Measurements from ENCODE around the gene ATP5ME. TPM values are rescaled to one million over a fixed set of nuclear protein-coding genes. Genes with fewer than 3 reads are reported as not detected.

ATP5ME gene
- total RNA-seq, 1 donor from 2014 or later: 95.1 TPM

GRCh38 chr4:650461-650860 is 23.6 kb downstream of the ATP5ME start:
- TF ChIP-seq EZH2phosphoT487 (IDR thresholded peaks at IDR 0.05) (no peak), EZH2 (IDR thresholded peaks at IDR 0.05) (no peak), CTCF (IDR thresholded peaks at IDR 0.05) (no peak)
- Histone ChIP-seq H4K20me1 (ENCODE audit: low read depth) (no peaks in the 10 kb centered on the region), H3K4me3 (no peak overlapping the region), H3K36me3 (no peaks in the 10 kb centered on the region), H3K27me3 (no peaks in the 10 kb centered on the region), H3K4me2 (no peak overlapping the region), H3F3A (ENCODE audit: low read depth) (peaks cover 10% of the 10 kb centered on the region), H3K27ac (no peak overlapping the region), H3K4me1 (peaks cover 13% of the 10 kb centered on the region), H3K79me2 (ENCODE audit: low read depth) (no peaks in the 10 kb centered on the region), H3K9me3 (ENCODE audit: low read depth) (no peaks in the 10 kb centered on the region), H3K9ac (no peak overlapping the region), H2AFZ (replicated peaks) (no peak overlapping the region)
- Mint-ChIP-seq H3K4me1 (no peaks in the 10 kb centered on the region), H3K36me3 (no peaks in the 10 kb centered on the region), H3K9me3 (peaks cover 2% of the 10 kb centered on the region), H3K27ac (no peak overlapping the region), H3K27me3 (ENCODE audit: insufficient read depth, low read depth) (no peaks in the 10 kb centered on the region), H3K4me3 (no peak overlapping the region)
- no peak for DNase-seq (ENCODE audit: low spot score)

- Mint-ChIP-seq H3K27me3 (ENCODE audit: insufficient read depth, low read depth) (peaks cover 2% of the 10 kb centered on the region), H3K27ac (no peak overlapping the region), H3K4me1 (no peaks in the 10 kb centered on the region), H3K9me3 (peaks cover 2% of the 10 kb centered on the region), H3K36me3 (no peaks in the 10 kb centered on the region), H3K4me3 (no peak overlapping the region)
- H3K79me2 ChIP-seq (ENCODE audit: low read depth): no peaks in the 10 kb centered on the region
- peaks cover 13% of the 10 kb centered on the region for H3K4me1 ChIP-seq
- H3K27me3 ChIP-seq: no peaks in the 10 kb centered on the region
- no peak overlapping the region for H3K4me2 ChIP-seq
- no peaks in the 10 kb centered on the region for H3K9me3 ChIP-seq (ENCODE audit: low read depth)
- H4K20me1 ChIP-seq (ENCODE audit: low read depth): no peaks in the 10 kb centered on the region
- no peak overlapping the region for H3K27ac ChIP-seq
- no peak overlapping the region for H3K4me3 ChIP-seq
- H3K9ac ChIP-seq: no peak overlapping the region
- H3F3A ChIP-seq (ENCODE audit: low read depth): peaks cover 10% of the 10 kb centered on the region
- no peak for DNase-seq (ENCODE audit: low spot score)
- H2AFZ ChIP-seq (replicated peaks): no peak overlapping the region
- no peak for TF ChIP-seq EZH2phosphoT487 (IDR thresholded peaks at IDR 0.05)
- TF ChIP-seq CTCF (IDR thresholded peaks at IDR 0.05): no peak
- no peak for TF ChIP-seq EZH2 (IDR thresholded peaks at IDR 0.05)
- H3K36me3 ChIP-seq: no peaks in the 10 kb centered on the region
Measured at GRCh38 chr4:649751-650310, 24.2 kb downstream of the ATP5ME start.

GRCh38 chr4:649293-649625 is 24.8 kb downstream of the ATP5ME start:
- H3K79me2 ChIP-seq (ENCODE audit: low read depth): no peaks in the 10 kb centered on the region
- no peak overlapping the region for H3K9ac ChIP-seq
- no peak for DNase-seq (ENCODE audit: low spot score)
- no peak overlapping the region for H3K27ac ChIP-seq
- no peak overlapping the region for H3K4me3 ChIP-seq
- no peaks in the 10 kb centered on the region for H3K4me1 Mint-ChIP-seq
- no peaks in the 10 kb centered on the region for H3K36me3 ChIP-seq
- no peaks in the 10 kb centered on the region for H3K27me3 ChIP-seq
- H3K27ac Mint-ChIP-seq: no peak overlapping the region
- peaks cover 2% of the 10 kb centered on the region for H3K9me3 Mint-ChIP-seq
- H3K4me1 ChIP-seq: peaks cover 13% of the 10 kb centered on the region
- TF ChIP-seq EZH2phosphoT487 (IDR thresholded peaks at IDR 0.05) (no peak), CTCF (IDR thresholded peaks at IDR 0.05) (no peak), EZH2 (IDR thresholded peaks at IDR 0.05) (no peak)
- peaks cover 10% of the 10 kb centered on the region for H3F3A ChIP-seq (ENCODE audit: low read depth)
- no peak overlapping the region for H3K4me3 Mint-ChIP-seq
- no peaks in the 10 kb centered on the region for H3K36me3 Mint-ChIP-seq
- H3K4me2 ChIP-seq: no peak overlapping the region
- H4K20me1 ChIP-seq (ENCODE audit: low read depth): no peaks in the 10 kb centered on the region
- H2AFZ ChIP-seq (replicated peaks): no peak overlapping the region
- peaks cover 2% of the 10 kb centered on the region for H3K27me3 Mint-ChIP-seq (ENCODE audit: insufficient read depth, low read depth)
- H3K9me3 ChIP-seq (ENCODE audit: low read depth): no peaks in the 10 kb centered on the region
